ENCODE results near the gene CUBN.

DNA sequence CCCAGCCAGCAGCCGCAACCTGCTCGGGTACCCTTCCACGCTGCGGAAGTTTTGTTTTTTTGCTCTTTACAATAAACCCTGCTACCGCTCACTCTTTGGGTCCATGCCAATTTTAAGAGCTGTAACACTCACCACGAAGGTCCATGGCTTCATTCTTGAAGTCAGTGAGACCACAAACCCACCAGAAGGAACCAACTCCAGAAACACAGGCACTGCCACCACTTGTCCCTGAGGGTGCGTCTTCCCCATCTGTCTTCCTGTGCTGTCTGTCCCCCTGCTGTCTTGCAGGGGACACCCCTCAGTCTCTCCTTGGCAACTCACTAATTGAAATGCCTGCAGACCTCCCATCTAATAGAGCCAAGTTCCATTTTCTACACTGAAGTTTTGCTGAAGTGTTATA is 263.8 kb downstream of the CUBN start:
- TF ChIP-seq, protein P1, sequence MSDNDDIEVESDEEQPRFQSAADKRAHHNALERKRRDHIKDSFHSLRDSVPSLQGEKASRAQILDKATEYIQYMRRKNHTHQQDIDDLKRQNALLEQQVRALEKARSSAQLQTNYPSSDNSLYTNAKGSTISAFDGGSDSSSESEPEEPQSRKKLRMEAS (IDR thresholded peaks at IDR 0.05; ENCODE audit: low read depth, low read length): no peak
- TF ChIP-seq, protein P2, sequence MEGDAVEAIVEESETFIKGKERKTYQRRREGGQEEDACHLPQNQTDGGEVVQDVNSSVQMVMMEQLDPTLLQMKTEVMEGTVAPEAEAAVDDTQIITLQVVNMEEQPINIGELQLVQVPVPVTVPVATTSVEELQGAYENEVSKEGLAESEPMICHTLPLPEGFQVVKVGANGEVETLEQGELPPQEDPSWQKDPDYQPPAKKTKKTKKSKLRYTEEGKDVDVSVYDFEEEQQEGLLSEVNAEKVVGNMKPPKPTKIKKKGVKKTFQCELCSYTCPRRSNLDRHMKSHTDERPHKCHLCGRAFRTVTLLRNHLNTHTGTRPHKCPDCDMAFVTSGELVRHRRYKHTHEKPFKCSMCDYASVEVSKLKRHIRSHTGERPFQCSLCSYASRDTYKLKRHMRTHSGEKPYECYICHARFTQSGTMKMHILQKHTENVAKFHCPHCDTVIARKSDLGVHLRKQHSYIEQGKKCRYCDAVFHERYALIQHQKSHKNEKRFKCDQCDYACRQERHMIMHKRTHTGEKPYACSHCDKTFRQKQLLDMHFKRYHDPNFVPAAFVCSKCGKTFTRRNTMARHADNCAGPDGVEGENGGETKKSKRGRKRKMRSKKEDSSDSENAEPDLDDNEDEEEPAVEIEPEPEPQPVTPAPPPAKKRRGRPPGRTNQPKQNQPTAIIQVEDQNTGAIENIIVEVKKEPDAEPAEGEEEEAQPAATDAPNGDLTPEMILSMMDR (IDR thresholded peaks at IDR 0.05 in 2 of 3, conservative IDR thresholded peaks at IDR 0.05 in 1 of 3; ENCODE audit: control insufficient read depth in 2 of 3, extremely low read depth in 1 of 3, insufficient read depth in 1 of 3, low read depth in 3 of 3, low read length in 3 of 3): no peak

All from GM12878 (cell line).